ENCODE results near the gene TRPV6.

The TRPV6 gene

GRCh38 chr7:142908921-142909890 is 23.7 kb upstream of the TRPV6 start:
- FAIRE-seq, result no peak
- no peak for DNase-seq (ENCODE audit: insufficient read length, low spot score)

- DNase-seq (ENCODE audit: insufficient read length, low spot score) (no peak), FAIRE-seq (no peak)
Observed at GRCh38 chr7:142908290-142908689, 22.7 kb upstream of the TRPV6 start.

GRCh38 chr7:142906643-142907042 is 21.1 kb upstream of the TRPV6 start:
- FAIRE-seq, result no peak
- DNase-seq (ENCODE audit: insufficient read length, low spot score), result no peak

- FAIRE-seq (no peak), DNase-seq (ENCODE audit: insufficient read length, low spot score) (no peak)
Observed at GRCh38 chr7:142905759-142906158, 20.2 kb upstream of the TRPV6 start.

GRCh38 chr7:142904128-142904527 is 18.6 kb upstream of the TRPV6 start:
- FAIRE-seq (no peak), DNase-seq (ENCODE audit: insufficient read length, low spot score) (no peak)

GRCh38 chr7:142901426-142902259 is 16.1 kb upstream of the TRPV6 start:
- no peak for DNase-seq (ENCODE audit: insufficient read length, low spot score)
- FAIRE-seq, result no peak

GRCh38 chr7:142899661-142900060 is 14.1 kb upstream of the TRPV6 start:
- no peak for DNase-seq (ENCODE audit: insufficient read length, low spot score)
- no peak for FAIRE-seq

- DNase-seq (ENCODE audit: insufficient read length, low spot score) (no peak), FAIRE-seq (no peak)
Observed at GRCh38 chr7:142898377-142899170, 13.0 kb upstream of the TRPV6 start.

- no peak for DNase-seq (ENCODE audit: insufficient read length, low spot score)
- FAIRE-seq, result no peak
Observed at GRCh38 chr7:142897691-142898090, 12.1 kb upstream of the TRPV6 start.

GRCh38 chr7:142896741-142897379 is 11.3 kb upstream of the TRPV6 start:
- FAIRE-seq (no peak), DNase-seq (ENCODE audit: insufficient read length, low spot score) (no peak)

- no peak for DNase-seq (ENCODE audit: insufficient read length, low spot score)
- no peak for FAIRE-seq
Observed at GRCh38 chr7:142896151-142896550, 10.6 kb upstream of the TRPV6 start.

GRCh38 chr7:142894985-142895593 is 9.5 kb upstream of the TRPV6 start:
- no peak for FAIRE-seq
- DNase-seq (ENCODE audit: insufficient read length, low spot score), result no peak

GRCh38 chr7:142894112-142894984 is 8.8 kb upstream of the TRPV6 start:
- no peak for FAIRE-seq
- DNase-seq (ENCODE audit: insufficient read length, low spot score), result no peak

GRCh38 chr7:142892951-142893350 is 7.4 kb upstream of the TRPV6 start:
- FAIRE-seq (no peak), DNase-seq (ENCODE audit: insufficient read length, low spot score) (no peak)

- FAIRE-seq (no peak), DNase-seq (ENCODE audit: insufficient read length, low spot score) (no peak)
Observed at GRCh38 chr7:142891490-142892082, 6.0 kb upstream of the TRPV6 start.

GRCh38 chr7:142890874-142891485 is 5.4 kb upstream of the TRPV6 start:
- no peak for DNase-seq (ENCODE audit: insufficient read length, low spot score)
- FAIRE-seq, result no peak

GRCh38 chr7:142889816-142890215 is 4.3 kb upstream of the TRPV6 start:
- FAIRE-seq, result no peak
- DNase-seq (ENCODE audit: insufficient read length, low spot score), result no peak

All from GM19239 (cell line).